PC-3 (cell line): ENCODE measurements around the gene GRB10.

Source experiments
- EZH2 ChIP-seq: fragments of 300-600 bp; sonication (generic); IDR thresholded peaks from one replicate; pipeline ENCODE4 v1.6.1; 2017; ENCODE audit warnings: antibody characterized with exemption, mild to moderate bottlenecking, low read length; ENCODE audit not compliant: unreplicated experiment
- EZH2phosphoT487 ChIP-seq: fragments of 300-600 bp; sonication (generic); IDR thresholded peaks from 2 replicates; pipeline ENCODE4 v1.6.1; 2018; ENCODE audit warnings: mild to moderate bottlenecking, antibody characterized with exemption, low read length, borderline replicate concordance
- TF ChIP-seq, protein P1 (sequence below): fragments of 300-600 bp; sonication (generic); conservative IDR thresholded peaks from 2 replicates; pipeline ENCODE4 v1.5.1; 2017; ENCODE audit warnings: antibody characterized with exemption, low read depth, mild to moderate bottlenecking, low read length

GRCh38 chr7:50730446-50731400, 52.0 kb downstream of the GRB10 start:
- TF ChIP-seq, protein P1, sequence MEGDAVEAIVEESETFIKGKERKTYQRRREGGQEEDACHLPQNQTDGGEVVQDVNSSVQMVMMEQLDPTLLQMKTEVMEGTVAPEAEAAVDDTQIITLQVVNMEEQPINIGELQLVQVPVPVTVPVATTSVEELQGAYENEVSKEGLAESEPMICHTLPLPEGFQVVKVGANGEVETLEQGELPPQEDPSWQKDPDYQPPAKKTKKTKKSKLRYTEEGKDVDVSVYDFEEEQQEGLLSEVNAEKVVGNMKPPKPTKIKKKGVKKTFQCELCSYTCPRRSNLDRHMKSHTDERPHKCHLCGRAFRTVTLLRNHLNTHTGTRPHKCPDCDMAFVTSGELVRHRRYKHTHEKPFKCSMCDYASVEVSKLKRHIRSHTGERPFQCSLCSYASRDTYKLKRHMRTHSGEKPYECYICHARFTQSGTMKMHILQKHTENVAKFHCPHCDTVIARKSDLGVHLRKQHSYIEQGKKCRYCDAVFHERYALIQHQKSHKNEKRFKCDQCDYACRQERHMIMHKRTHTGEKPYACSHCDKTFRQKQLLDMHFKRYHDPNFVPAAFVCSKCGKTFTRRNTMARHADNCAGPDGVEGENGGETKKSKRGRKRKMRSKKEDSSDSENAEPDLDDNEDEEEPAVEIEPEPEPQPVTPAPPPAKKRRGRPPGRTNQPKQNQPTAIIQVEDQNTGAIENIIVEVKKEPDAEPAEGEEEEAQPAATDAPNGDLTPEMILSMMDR, result no peak
- TF ChIP-seq EZH2 (no peak), EZH2phosphoT487 (no peak)
